ENCODE results near the gene HOXB2.
A peak's percentile ranks its signal among the peaks of the same experiment; 100 is the strongest.
"Not testable (repeated sequence)": the region's sequence is repeated elsewhere in the genome, so short reads cannot be mapped to it uniquely, and the experiment has no call there.

HOXB2 gene

GRCh38 chr17:48513097-48513496 is 31.8 kb downstream of the HOXB2 start:
- peak; percentile 8 for DNase-seq

DNA sequence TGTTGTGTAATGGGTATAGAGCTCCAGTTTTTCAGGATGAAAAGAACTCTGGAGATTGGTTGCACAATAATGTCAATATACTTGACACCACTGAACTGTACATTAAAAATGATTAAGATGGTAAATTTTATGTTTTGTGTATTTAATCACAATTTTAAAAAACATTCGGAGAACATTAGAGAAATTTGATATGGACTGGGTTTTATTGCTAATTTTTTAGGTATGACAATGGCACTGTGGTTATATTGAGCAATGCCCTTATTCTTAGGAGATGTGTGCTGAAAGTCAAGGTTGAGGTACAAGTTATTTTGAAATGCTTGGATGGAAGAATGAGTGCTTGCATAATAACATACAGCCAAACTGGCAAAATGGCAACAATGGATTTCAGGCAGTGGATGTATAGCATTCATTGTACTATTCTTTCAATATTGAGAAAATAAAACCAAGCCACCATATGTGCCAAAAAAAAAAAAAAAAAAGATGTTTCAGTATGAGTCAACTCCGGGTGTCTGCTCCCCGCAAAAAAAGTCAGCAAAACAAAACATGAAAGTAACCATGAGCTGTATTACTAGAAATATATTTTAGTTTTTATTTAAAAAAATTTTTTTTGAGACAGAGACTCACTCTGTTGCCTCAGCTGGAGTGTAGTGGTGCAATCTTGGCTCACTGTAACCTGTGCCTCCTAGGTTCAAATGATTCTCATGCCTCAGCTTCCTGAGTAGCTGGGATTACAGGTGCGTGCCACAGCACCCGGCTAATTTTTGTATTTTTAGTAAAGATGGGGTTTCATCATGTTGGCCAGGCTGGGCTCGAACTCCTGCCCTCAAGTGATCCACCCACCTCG is 33.9 kb downstream of the HOXB2 start:
- DNase-seq = no peak

DNA sequence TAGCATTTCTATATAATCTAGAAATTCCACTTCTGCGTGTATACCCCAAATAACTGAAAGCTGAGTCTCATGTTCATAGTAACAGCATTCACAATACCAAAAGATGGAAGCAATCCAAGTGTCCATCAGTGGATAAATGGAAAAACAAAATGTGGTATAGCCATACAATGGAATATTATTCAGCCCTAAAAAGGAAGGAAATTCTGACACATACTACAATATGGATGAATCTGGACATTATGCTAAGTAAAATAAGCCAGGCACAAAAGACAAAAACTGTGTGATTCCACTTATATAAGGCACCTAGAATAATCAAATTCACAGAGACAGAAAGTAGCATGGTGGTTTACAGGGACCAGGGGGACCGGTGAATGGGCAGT is 34.5 kb downstream of the HOXB2 start:
- DNase-seq = no peak

- DNase-seq = not testable (repeated sequence)
Observed at GRCh38 chr17:48509708-48510107, 35.2 kb downstream of the HOXB2 start.

GRCh38 chr17:48506246-48506645 is 38.7 kb downstream of the HOXB2 start:
- no peak for DNase-seq

GRCh38 chr17:48505788-48506187 is 39.1 kb downstream of the HOXB2 start:
- DNase-seq = peak; percentile 80

GRCh38 chr17:48504953-48505352 is 40.0 kb downstream of the HOXB2 start:
- no peak for DNase-seq

GRCh38 chr17:48503747-48504146 is 41.2 kb downstream of the HOXB2 start:
- no peak for DNase-seq

- DNase-seq = no peak
Observed at GRCh38 chr17:48502901-48503300, 42.0 kb downstream of the HOXB2 start.

DNA sequence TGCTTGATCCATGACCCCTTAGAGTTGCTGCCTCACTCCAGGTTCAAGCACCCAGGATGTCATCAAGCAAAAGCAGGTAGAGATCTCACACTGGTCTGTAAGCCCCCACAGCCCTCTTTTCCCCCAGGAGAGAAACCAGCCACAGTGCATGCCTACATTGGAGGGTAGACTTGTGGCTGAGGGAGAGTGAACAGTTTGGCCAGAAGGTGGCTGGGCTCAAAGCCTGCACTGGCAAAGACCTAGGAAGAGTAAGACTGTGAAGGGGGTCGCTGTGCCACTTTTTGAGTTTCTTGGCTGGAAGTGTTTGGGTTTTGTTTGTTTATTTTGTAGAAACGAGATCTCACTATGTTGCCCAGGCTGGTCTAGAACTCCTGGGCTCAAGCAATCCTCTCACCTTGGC is 42.6 kb downstream of the HOXB2 start:
- DNase-seq = no peak

GRCh38 chr17:48500435-48501426 is 44.2 kb downstream of the HOXB2 start:
- no peak for DNase-seq

- no peak for DNase-seq
Observed at GRCh38 chr17:48499735-48500434, 45.0 kb downstream of the HOXB2 start.

DNA sequence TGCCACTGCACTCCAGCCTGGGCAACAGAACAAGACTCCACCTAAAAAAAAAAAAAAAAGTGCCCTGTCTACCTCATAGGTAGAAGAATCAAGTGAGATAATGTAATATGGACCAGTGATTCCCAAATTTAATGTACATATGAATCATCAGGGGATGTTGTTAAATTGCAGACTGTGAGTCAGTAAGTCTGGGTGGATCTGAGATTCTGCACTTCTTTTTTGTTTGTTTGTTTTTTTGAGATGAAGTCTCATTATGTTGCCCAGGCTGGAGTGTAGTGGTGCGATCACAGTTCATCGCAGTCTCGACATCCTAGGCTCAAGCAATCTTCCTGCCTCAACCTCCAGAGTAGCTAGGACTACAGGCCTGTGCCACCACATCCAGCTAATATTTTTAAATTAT is 45.7 kb downstream of the HOXB2 start:
- no peak for DNase-seq

DNA sequence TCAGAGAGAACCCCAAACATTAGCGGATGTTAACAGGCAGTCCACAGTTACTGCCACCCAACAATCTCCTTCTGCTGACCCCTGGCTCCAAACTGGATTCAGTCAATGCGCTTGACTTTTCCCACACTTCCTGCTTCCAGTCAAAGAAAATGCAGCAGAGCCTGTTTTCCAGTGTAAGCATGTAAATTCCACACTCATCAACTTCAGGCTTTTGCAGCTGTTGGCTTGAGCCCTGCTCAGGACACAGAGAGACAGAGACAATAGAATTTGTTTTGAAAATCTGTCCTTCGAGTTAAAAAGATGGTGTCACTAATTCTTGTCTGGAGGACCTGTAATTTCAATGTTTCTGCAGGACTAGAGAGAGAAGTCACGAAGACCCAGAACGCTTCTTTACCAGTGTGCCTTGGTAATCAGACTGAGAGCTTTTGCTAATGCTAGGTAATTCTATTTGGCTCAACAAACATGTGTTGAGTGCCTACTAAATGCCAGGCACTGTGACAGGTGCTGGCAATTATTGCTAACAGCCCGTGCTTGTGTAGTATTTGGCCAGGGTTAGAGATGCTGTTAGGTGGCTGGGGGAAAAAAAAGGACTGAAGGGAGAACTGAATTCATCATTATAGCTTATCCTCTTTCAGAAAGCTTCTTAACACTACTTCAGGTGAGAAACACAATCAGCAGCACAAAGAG is 46.6 kb downstream of the HOXB2 start:
- DNase-seq = no peak

GRCh38 chr17:48497103-48497502 is 47.8 kb downstream of the HOXB2 start:
- DNase-seq = no peak

DNA sequence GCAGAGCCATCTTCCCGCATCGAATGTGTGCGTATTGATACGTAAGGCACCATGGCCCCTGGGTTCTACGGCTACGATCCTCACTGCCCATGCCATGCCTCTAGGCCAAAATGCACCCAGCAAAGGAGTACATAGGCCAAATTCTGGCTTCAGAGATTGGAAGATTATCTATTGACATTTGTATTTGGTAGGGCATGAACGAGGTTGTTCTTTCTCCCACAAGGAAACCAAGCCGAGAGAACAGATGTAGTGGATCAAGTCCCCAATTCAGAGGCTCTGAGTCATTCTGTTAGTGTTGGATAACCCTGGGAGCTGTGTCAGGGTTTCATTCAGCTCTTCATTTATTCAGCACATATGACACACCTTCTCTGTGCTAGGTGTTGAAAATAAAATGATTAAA is 50.6 kb downstream of the HOXB2 start:
- no peak for DNase-seq
